Smooth muscle cell (in vitro differentiated cells): ENCODE measurements around the gene CCR3. TPM values are rescaled to one million over a fixed set of nuclear protein-coding genes. Genes with fewer than 3 reads are reported as not detected.

Experiments
- DNase-seq: peaks from one replicate; lab custom pipeline; 2025; ENCODE audit not compliant: unreplicated experiment; lab: John Stamatoyannopoulos, UW
- H2AFZ ChIP-seq: fragments of 200-600 bp; sonication (generic); 2 replicates; pipeline ENCODE4 v1.6.0; 2016; ENCODE audit warnings: antibody characterized with exemption, low read depth, mild to moderate bottlenecking
- H3F3A ChIP-seq: fragments of 200-600 bp; sonication (generic); 2 replicates; pipeline ENCODE4 v1.6.0; 2017; ENCODE audit warnings: antibody characterized with exemption, low read depth
- H3K27ac ChIP-seq: fragments of 200-600 bp; sonication (generic); 2 replicates; pipeline ENCODE4 v1.5.1; 2016; ENCODE audit warnings: low read depth, mild to moderate bottlenecking
- H3K27me3 ChIP-seq: fragments of 200-600 bp; sonication (generic); 2 replicates; pipeline ENCODE4 v1.6.1; 2016; ENCODE audit warnings: low read depth, mild to moderate bottlenecking
- H3K36me3 ChIP-seq: fragments of 200-600 bp; sonication (generic); 2 replicates; pipeline ENCODE4 v1.5.1; 2016; ENCODE audit warnings: low read depth
- H3K4me1 ChIP-seq: fragments of 200-600 bp; sonication (generic); 2 replicates; pipeline ENCODE4 v1.5.1; 2016; ENCODE audit warnings: low read depth
- H3K4me2 ChIP-seq: fragments of 200-600 bp; sonication (generic); 2 replicates; pipeline ENCODE4 v1.6.0; 2016; ENCODE audit warnings: mild to moderate bottlenecking
- H3K4me3 ChIP-seq: fragments of 200-600 bp; sonication (generic); 2 replicates; pipeline ENCODE4 v1.5.1; 2016; ENCODE audit warnings: mild to moderate bottlenecking
- H3K79me2 ChIP-seq: fragments of 200-600 bp; sonication (generic); 2 replicates; pipeline ENCODE4 v1.6.0; 2016; ENCODE audit warnings: low read depth, mild to moderate bottlenecking
- H3K9ac ChIP-seq: fragments of 200-600 bp; sonication (generic); 2 replicates; pipeline ENCODE4 v1.6.0; 2016; ENCODE audit warnings: low read depth
- H3K9me3 ChIP-seq: fragments of 200-600 bp; sonication (generic); replicated peaks from 2 replicates; pipeline ENCODE4 v1.5.1; 2016; ENCODE audit warnings: low read depth
- H4K20me1 ChIP-seq: fragments of 200-600 bp; sonication (generic); 2 replicates; pipeline ENCODE4 v1.6.0; 2016; ENCODE audit warnings: low read depth
- CTCF ChIP-seq: fragments of 200-600 bp; sonication (generic); IDR thresholded peaks from 2 replicates; pipeline ENCODE4 v1.5.1; 2017; ENCODE audit warnings: borderline replicate concordance, mild to moderate bottlenecking, antibody characterized with exemption; ENCODE audit not compliant: insufficient read depth, poor library complexity, severe bottlenecking
- WGBS: methylation state at CpG from one replicate; pipeline ENCODE4 v1.1.7; 2016; ENCODE audit warnings: low lambda C conversion rate; 5-methylcytosine and 5-hydroxymethylcytosine counted together
- polyA plus RNA-seq: library from polyadenylated mRNA; unstranded; fragments of >200 nt; fragmentation: Nextera tagmentation; extraction: Ambion mirVana; gene quantifications from 2 replicates; pipeline ENCODE4 v1.2.1, GENCODE V29; 2016
- total RNA-seq: library from RNA; depleted of rRNA; stranded (reverse); fragments of >200 nt; gene quantifications from 2 replicates; pipeline ENCODE4 v1.2.3, GENCODE V29; 2014

Gene CCR3
- total and polyA plus RNA-seq, 2 experiments from 2014 or later: not detected

GRCh38 chr3:46285931-46286619 is 43.8 kb downstream of the CCR3 start:
- 95% methylated on average over 5 of the region's 5 CpGs for WGBS
- Histone ChIP-seq H3K9ac (no peak overlapping the region), H3K27me3 (peaks cover 5% of the 10 kb centered on the region)

GRCh38 chr3:46286947-46287565 is 44.8 kb downstream of the CCR3 start:
- TF ChIP-seq CTCF: no peak
- H3K4me1 ChIP-seq: no peaks in the 10 kb centered on the region
- no peak overlapping the region for H3K4me2 ChIP-seq
- no peak overlapping the region for H2AFZ ChIP-seq
- H3K79me2 ChIP-seq: no peaks in the 10 kb centered on the region
- no peaks in the 10 kb centered on the region for H3K36me3 ChIP-seq
- no peaks in the 10 kb centered on the region for H4K20me1 ChIP-seq
- peaks cover 5% of the 10 kb centered on the region for H3K27me3 ChIP-seq
- no peak for DNase-seq
- H3K9me3 ChIP-seq: no peaks in the 10 kb centered on the region
- no peaks in the 10 kb centered on the region for H3F3A ChIP-seq
- WGBS: 95% methylated on average over 5 of the region's 5 CpGs
- H3K4me3 ChIP-seq: no peak overlapping the region
- no peak overlapping the region for H3K9ac ChIP-seq
- no peak overlapping the region for H3K27ac ChIP-seq

More at GRCh38 chr3:46285931-46286619, 43.8 kb downstream of the CCR3 start:
- no peak for DNase-seq
- no peaks in the 10 kb centered on the region for H3K36me3 ChIP-seq
- no peaks in the 10 kb centered on the region for H3K79me2 ChIP-seq
- no peak for TF ChIP-seq CTCF
- no peaks in the 10 kb centered on the region for H3K4me1 ChIP-seq
- no peak overlapping the region for H3K4me3 ChIP-seq
- H3K9me3 ChIP-seq: no peaks in the 10 kb centered on the region
- H3K27ac ChIP-seq: no peak overlapping the region
- no peaks in the 10 kb centered on the region for H3F3A ChIP-seq
- no peak overlapping the region for H3K4me2 ChIP-seq
- H4K20me1 ChIP-seq: no peaks in the 10 kb centered on the region
- H2AFZ ChIP-seq: no peak overlapping the region

GRCh38 chr3:46289551-46289950 is 47.3 kb downstream of the CCR3 start:
- Histone ChIP-seq H3K4me1 (no peaks in the 10 kb centered on the region), H2AFZ (no peak overlapping the region), H3K9me3 (no peaks in the 10 kb centered on the region), H3K9ac (no peak overlapping the region), H3F3A (no peaks in the 10 kb centered on the region), H3K79me2 (no peaks in the 10 kb centered on the region), H4K20me1 (no peaks in the 10 kb centered on the region), H3K27me3 (no peaks in the 10 kb centered on the region), H3K27ac (no peak overlapping the region), H3K4me2 (no peak overlapping the region), H3K4me3 (no peak overlapping the region), H3K36me3 (no peaks in the 10 kb centered on the region)
- no peak for DNase-seq
- TF ChIP-seq CTCF: no peak
- WGBS: 94% methylated on average over 1 of the region's 1 CpG
